ENCODE results near the gene XPR1.

DNA sequence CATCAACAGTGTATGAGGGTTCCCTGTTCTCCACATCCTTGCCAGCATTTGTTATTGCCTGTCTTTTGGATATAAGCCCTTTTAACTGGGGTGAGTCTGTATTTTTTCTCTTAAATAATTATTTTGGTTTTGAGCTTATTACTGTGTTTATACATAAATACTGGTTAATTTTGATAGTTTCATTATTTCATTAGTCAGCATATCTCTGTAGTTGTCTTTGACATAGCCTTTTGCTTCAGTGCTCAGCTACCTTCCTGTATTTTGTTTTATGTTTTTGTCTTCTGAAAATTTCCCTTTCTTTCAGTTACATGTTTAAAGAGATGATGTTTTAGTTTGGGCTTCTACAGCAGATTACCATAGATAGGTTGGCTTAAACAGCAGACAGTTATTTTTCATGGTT is 138.1 kb downstream of the XPR1 start:
- TF ChIP-seq, protein P1, sequence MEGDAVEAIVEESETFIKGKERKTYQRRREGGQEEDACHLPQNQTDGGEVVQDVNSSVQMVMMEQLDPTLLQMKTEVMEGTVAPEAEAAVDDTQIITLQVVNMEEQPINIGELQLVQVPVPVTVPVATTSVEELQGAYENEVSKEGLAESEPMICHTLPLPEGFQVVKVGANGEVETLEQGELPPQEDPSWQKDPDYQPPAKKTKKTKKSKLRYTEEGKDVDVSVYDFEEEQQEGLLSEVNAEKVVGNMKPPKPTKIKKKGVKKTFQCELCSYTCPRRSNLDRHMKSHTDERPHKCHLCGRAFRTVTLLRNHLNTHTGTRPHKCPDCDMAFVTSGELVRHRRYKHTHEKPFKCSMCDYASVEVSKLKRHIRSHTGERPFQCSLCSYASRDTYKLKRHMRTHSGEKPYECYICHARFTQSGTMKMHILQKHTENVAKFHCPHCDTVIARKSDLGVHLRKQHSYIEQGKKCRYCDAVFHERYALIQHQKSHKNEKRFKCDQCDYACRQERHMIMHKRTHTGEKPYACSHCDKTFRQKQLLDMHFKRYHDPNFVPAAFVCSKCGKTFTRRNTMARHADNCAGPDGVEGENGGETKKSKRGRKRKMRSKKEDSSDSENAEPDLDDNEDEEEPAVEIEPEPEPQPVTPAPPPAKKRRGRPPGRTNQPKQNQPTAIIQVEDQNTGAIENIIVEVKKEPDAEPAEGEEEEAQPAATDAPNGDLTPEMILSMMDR (IDR thresholded peaks at IDR 0.05; ENCODE audit: insufficient read depth, low read depth, low read length): no peak
- TF ChIP-seq EZH2 (IDR thresholded peaks at IDR 0.05; ENCODE audit: insufficient read depth, low read length): no peak
